Activated CD4-positive, alpha-beta T cell treated with anti-CD3 and anti-CD28 coated beads, Interleukin-2, amount 50 U/mL, for 1 hour (primary cell): Measurements from ENCODE around the gene KDM5D.

ENCODE experiments used
- DNase-seq: peaks from one replicate; pipeline ENCODE4 v3.0.0-alpha.2; 2020

Gene KDM5D

GRCh38 chrY:19744381-19745378 is at the start of gene KDM5D:
KDM5D (minus strand) TSS chrY:19744726; CDS start chrY:19744534, 192 bp downstream.
- DNase-seq = peak; percentile 62

- DNase-seq = no peak
These were observed 23.8 kb upstream of the KDM5D start for GRCh38 chrY:19768375-19768774.

GRCh38 chrY:19743331-19743730 is 1.2 kb downstream of the KDM5D start:
- DNase-seq = no peak

- no peak for DNase-seq
These were observed 2.4 kb downstream of the KDM5D start for GRCh38 chrY:19742153-19742552.

GRCh38 chrY:19734425-19734824 is 10.1 kb downstream of the KDM5D start:
- no peak for DNase-seq

GRCh38 chrY:19717950-19718349 is 26.6 kb downstream of the KDM5D start:
- DNase-seq = no peak

- DNase-seq = no peak
These were observed 27.4 kb downstream of the KDM5D start for GRCh38 chrY:19717146-19717545.

GRCh38 chrY:19715226-19715625 is 29.3 kb downstream of the KDM5D start:
- DNase-seq = no peak

GRCh38 chrY:19713430-19713829 is 31.1 kb downstream of the KDM5D start:
- no peak for DNase-seq

- DNase-seq = no peak
These were observed 38.3 kb downstream of the KDM5D start for GRCh38 chrY:19706273-19706672.

GRCh38 chrY:19698495-19698894 is 46.0 kb downstream of the KDM5D start:
- DNase-seq = no peak

- DNase-seq = no peak
These were observed 63.7 kb downstream of the KDM5D start for GRCh38 chrY:19680821-19681220.
